ENCODE results near the gene SV2B.

Gene SV2B

GRCh38 chr15:91104111-91104510 lies 4.1 kb downstream of the SV2B start:
- DNase-seq (ENCODE audit: low read depth in 2 of 2) = no peak

DNA sequence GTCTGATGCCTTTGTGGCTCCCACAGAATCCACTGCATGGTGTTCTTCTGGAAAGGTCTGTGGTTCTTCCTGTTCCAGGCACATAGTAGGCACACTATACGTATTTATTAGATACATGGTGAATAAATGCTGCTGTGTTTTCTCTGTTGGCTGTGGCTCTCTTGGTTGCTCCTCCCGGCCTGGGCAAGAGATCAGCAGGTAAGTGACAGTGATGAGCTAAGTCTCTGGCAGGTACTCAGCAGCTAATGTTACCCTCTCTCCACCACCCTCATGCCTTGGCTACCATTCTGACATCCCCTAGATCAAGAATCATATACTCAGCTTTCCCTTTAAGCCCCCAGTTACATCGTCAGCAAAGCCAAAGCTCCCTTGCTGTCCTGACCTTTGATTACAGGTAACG lies 8.4 kb downstream of the SV2B start:
- DNase-seq (ENCODE audit: low read depth in 2 of 2) = no peak

- DNase-seq (ENCODE audit: low read depth in 2 of 2) = no peak
Observed at GRCh38 chr15:91109885-91110284, 9.8 kb downstream of the SV2B start.

DNA sequence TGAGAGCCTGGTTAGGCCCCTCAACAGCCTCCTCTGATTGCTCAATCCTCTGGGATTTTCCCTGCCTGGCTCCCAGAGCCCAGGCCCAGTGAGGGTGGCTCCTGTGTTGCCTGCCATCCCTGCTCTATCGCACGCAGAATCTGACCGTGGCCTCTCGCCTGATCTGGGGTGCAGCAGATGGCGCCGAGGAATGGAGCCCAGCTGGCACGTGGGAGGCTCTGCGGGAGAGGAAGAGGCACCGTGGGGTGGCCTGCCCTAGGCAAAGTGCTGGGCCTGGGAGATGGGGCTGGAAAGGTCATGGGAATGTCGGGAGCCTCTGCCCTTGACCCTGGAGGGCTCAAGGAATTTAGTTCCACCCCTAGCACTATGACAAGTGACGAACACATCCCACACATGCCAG lies 10.3 kb downstream of the SV2B start:
- no peak for DNase-seq (ENCODE audit: low read depth in 2 of 2)

DNA sequence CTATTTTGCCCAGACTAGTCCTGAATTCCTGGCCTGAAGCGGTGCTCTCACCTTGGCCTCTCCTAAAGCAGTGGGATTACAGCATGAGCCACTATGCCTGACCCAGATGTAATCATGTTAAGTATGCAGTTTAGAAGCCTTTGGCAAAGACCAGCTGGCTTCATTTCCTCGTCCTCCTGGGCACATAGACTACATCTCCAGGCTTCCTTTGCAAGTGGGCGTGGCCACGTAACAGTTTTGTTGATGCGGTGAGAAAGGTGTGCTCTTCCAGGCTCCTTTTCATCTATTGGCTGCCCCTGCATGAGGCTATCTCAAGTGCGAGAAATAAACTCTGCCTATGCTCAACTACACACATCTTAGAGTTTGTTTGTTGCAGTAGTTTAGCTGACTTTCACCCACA lies 13.0 kb downstream of the SV2B start:
- DNase-seq (ENCODE audit: low read depth in 2 of 2) = no peak

DNA sequence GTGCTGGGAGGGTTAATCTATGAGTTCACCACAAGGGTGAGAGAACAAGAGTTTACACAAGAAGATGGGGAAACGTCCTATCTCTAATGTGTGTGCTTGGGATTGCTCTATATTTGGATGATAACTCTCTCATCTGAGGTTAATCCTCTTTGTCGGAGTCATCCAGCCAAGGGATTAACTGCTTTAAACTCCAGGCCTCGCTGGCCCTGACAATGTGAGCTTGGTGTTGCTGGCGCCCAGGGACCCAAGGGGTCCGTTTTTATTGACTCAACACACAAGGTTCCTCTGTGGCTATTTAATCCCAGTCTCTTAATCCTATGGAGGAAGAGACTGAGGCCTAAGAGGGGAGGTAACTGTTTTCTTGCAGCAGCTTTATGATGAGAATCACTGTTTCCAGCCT lies 14.2 kb downstream of the SV2B start:
- DNase-seq (ENCODE audit: low read depth in 2 of 2) = no peak

GRCh38 chr15:91116113-91117067 lies 16.3 kb downstream of the SV2B start:
- no peak for DNase-seq (ENCODE audit: low read depth in 2 of 2)

GRCh38 chr15:91117375-91117774 lies 17.3 kb downstream of the SV2B start:
- DNase-seq (ENCODE audit: low read depth in 2 of 2) = no peak

- no peak for DNase-seq (ENCODE audit: low read depth in 2 of 2)
Observed at GRCh38 chr15:91118817-91119590, 18.9 kb downstream of the SV2B start.

- DNase-seq (ENCODE audit: low read depth in 2 of 2) = no peak
Observed at GRCh38 chr15:91122296-91122695, 22.2 kb downstream of the SV2B start.

DNA sequence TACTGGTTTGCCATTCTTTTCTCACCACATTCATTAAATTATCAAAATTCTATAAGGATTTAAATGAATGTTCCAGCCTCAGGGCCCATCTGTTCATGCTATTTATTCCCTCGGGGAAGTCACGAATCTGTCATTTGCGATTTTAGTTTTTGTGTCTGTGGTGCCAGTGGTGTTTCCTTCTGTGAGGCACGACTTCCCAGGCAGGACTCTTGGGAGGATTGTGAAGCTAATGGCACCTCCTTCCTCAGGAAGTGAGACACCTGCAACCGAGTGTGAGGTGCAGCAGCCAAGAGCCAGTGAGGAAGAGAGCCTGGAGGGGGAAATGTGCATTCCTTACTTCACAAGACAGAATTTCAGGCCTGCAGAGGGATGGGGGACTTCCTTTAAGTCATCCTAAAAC lies 24.1 kb downstream of the SV2B start:
- no peak for DNase-seq (ENCODE audit: low read depth in 2 of 2)

DNA sequence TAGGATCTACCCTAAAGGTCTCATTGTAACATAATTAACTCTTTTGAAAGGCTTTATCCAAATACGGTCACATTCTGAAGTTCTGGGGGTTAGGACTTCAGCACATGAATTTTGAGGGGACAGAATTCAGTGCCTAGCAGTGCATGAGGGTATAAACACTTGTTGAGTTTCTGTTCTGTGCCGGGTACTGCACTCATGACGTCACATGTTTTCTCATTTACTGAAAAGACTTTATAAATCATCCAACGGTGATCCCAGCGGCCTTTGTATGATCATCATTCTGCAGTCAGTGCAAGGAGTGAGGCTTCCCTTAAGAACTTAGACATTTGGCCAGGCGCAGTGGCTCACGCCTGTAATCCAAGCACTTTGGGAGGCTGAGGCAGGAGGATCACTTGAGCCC lies 25.1 kb downstream of the SV2B start:
- no peak for DNase-seq (ENCODE audit: low read depth in 2 of 2)

DNA sequence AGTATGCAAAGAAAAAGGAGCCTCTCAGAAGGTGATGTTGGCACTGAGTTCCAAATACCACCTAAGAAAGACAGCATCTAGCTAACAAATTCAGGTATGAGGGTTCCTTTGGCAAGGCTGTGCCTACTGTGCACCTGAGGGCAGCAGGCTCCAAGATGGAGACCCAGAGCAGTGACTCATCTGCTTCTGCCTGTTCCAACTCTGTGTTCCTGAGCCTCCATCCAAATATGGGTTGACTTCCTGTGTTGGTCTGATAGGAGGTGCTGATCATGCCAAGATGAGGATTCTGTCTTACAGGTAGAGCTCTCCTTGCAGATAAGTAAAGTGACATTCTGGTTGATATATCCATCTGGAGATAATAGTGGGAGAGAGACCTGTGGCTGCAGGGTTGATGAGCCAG lies 26.0 kb downstream of the SV2B start:
- DNase-seq (ENCODE audit: low read depth in 2 of 2) = no peak

DNA sequence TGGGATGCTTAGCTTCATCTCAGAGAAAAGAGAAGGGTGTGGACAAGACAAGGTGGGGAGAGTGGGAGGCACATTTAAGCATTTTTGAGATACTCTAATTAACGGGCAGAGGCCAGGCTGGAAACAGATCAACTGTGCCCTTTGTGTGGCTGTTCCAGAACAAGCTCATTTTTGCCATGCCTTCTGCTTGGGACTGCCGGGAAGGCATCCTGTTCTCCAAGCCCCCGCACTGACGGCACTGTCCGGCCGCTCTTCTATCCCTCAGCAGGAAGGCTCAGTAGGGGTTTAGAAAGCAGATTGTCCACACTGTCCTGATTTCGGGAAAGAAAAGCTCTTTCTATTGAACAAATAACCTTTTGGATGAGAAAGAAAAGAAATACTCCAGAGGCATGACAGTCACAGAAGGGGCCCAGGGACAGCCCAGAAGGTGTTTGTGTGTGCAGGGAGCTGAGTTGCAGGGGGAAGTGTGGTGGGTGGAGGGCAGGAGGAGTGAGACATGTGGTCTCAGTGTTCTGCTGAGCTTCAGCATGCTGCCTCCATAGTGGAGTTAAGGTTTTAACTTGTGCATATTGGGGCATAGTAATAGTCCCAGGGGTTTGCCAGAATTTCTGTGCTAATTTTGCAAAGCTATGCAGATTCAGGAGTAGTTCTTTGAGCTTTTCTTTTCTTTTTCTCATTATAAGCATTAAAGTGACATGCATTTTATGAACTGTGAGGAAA lies 27.3 kb downstream of the SV2B start:
- DNase-seq (ENCODE audit: low read depth in 2 of 2) = no peak

- DNase-seq (ENCODE audit: low read depth in 2 of 2) = no peak
Observed at GRCh38 chr15:91128016-91128415, 28.0 kb downstream of the SV2B start.

DNA sequence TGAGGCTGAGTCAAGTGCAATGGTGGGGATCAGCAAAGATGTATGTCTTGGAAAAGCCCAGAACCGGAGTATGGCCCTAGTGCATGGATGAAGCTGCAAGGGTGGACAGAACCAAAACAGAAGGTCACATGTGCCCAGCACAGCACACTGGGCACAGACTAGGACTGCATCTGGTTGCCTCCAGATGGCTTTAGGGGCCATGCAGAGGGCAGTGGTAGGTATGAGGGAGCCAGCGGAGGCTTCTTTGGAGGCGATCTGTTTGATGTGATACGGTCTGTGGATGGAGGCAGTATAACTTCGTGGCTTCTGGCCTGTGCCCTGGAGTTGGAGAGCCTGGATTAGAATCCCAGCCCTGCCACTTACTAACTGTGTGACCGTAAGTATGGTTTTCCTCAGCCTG lies 29.4 kb downstream of the SV2B start:
- DNase-seq (ENCODE audit: low read depth in 2 of 2) = no peak

DNA sequence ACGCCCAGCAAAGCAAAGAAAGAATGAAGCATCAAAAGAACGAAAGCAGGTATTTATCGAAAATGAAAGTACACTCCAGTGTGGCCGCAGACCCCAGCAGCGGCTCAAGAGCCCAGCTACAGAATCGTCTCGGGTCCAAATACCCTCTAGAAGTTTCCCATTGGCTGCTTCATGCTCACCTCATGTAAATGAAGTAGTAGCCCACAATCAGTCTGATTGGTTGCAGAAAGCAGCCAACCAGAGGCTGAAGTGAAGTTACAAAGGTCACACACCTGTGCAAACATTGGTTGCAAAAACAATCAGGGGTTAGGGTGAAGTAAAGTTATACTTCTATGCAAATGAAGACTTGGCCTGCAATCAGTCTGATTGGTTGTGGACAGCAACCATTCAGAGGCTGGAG lies 32.0 kb downstream of the SV2B start:
- DNase-seq (ENCODE audit: low read depth in 2 of 2) = no peak

GRCh38 chr15:91133511-91133910 lies 33.5 kb downstream of the SV2B start:
- DNase-seq (ENCODE audit: low read depth in 2 of 2) = no peak

DNA sequence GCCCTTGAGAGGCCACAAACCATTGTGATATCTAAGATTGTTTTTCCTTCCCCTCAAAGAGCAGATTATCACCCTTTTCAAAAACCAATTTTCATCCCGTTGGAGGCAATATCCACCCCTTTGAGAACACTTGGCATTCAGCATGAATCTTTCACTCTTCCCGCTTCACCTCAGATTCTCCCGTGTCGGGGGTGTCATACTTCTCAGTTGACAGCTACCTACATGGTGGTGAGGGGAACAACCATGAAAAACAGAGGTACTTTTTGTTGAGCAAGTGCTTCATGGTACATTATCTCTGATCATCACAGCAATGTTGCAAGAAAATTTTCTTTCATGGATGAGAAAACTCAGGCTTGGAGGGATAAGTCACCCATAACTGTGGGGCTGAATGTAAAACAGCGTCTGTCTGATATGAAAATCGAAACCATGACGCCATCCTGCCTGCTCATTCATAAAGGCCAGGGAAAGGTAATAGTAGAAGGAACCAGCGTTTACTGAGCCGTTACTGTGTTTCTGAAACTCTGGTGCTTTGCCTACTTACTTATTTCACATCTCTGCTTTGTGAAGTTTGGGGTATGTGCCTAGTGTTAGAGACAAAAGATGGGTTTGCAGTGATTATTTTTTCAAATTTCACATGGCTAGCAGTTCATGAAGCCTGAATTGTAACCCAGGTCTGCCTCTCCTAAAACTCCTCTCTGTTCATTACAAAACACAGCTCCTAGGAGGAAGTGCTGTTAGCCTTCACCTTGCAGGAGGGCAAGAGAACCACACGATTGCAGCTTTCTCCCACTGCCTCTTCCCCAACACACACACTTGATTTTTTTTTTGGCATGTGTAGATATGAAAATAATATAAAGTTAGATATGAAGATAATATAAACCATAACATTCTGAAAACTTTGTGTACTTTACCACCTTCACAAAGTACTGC lies 35.4 kb downstream of the SV2B start:
- no peak for DNase-seq (ENCODE audit: low read depth in 2 of 2)

DNA sequence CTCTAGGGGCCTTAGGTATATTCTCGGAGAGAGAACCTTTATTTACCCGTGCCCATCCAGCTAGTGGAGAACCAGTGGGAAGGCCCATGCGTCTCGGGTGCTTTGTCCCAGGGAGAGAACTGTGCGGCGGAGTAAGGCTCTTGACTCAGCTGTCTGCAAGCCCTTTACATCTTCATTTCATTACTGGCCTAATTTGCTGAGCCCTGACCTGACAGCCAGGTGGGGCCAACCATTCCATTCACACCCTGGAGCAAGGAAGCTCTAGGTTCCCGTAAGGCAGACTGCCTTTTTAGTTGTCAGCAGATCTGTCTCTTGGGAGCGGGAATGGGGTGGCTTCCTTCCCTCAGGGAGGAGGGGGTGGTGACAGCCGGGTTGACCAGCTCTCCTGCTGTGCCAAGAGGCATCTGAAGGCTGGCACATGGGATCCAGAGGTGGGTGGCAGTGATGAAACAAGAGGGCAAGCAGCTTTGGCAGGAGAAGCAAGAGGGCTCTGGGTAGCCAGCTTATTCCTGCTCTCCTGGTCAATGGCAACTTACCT lies 36.4 kb downstream of the SV2B start:
- DNase-seq (ENCODE audit: low read depth in 2 of 2) = no peak

- DNase-seq (ENCODE audit: low read depth in 2 of 2) = no peak
Observed at GRCh38 chr15:91140601-91141000, 40.5 kb downstream of the SV2B start.
